HL-60 (cell line): ENCODE measurements around the gene ENPP6.

Experiments used
- CTCF ChIP-seq: IDR thresholded peaks from one replicate; pipeline ENCODE4 v1.5.1; 2011; ENCODE audit warnings: low read length, control low read depth, inconsistent platforms; ENCODE audit not compliant: insufficient read depth
- GABPA ChIP-seq: IDR thresholded peaks from 2 replicates; pipeline ENCODE4 v1.6.1; 2012; ENCODE audit warnings: low read depth
- POLR2AphosphoS5 ChIP-seq: IDR thresholded peaks from 2 replicates; pipeline ENCODE4 v1.6.1; 2012; ENCODE audit warnings: low read depth

GRCh38 chr4:184148738-184149637, 68.7 kb downstream of the ENPP6 start:
- TF ChIP-seq CTCF: no peak
- TF ChIP-seq POLR2AphosphoS5: no peak
- no peak for TF ChIP-seq GABPA
